GM21825 (cell line): ENCODE results near the gene CCDC69.
"Not testable (repeated sequence)": the region's sequence is repeated elsewhere in the genome, so short reads cannot be mapped to it uniquely, and the experiment has no call there.

Source experiments
- ATAC-seq: cut with Tn5 transposase; IDR thresholded peaks from one replicate; pipeline ENCODE4 v1.9.1; 2021; ENCODE audit warnings: mild to moderate bottlenecking, moderate library complexity; ENCODE audit not compliant: unreplicated experiment

Gene CCDC69

GRCh38 chr5:151248651-151249050 is 24.8 kb upstream of the CCDC69 start:
- ATAC-seq, result no peak

GRCh38 chr5:151245680-151246219 is 21.9 kb upstream of the CCDC69 start:
- ATAC-seq, result no peak

GRCh38 chr5:151244206-151244605 is 20.3 kb upstream of the CCDC69 start:
- no peak for ATAC-seq

- ATAC-seq, result no peak
Measured at GRCh38 chr5:151243564-151243963, 19.7 kb upstream of the CCDC69 start.

GRCh38 chr5:151243127-151243526 is 19.2 kb upstream of the CCDC69 start:
- ATAC-seq, result no peak

GRCh38 chr5:151240924-151241635 is 17.2 kb upstream of the CCDC69 start:
- ATAC-seq, result no peak

GRCh38 chr5:151240268-151240835 is 16.5 kb upstream of the CCDC69 start:
- ATAC-seq, result not testable (repeated sequence)

GRCh38 chr5:151239237-151239861 is 15.5 kb upstream of the CCDC69 start:
- no peak for ATAC-seq

- ATAC-seq, result peak; percentile 64
Measured at GRCh38 chr5:151238303-151238741, 14.4 kb upstream of the CCDC69 start.

- no peak for ATAC-seq
Measured at GRCh38 chr5:151237685-151238084, 13.8 kb upstream of the CCDC69 start.

GRCh38 chr5:151236888-151237287 is 13.0 kb upstream of the CCDC69 start:
- ATAC-seq, result no peak

- not testable (repeated sequence) for ATAC-seq
Measured at GRCh38 chr5:151235239-151235571, 11.3 kb upstream of the CCDC69 start.

GRCh38 chr5:151234476-151235238 is 10.8 kb upstream of the CCDC69 start:
- ATAC-seq, result peak; percentile 55

- peak; percentile 50 for ATAC-seq
Measured at GRCh38 chr5:151233616-151234085, 9.8 kb upstream of the CCDC69 start.

GRCh38 chr5:151231359-151231758 is 7.5 kb upstream of the CCDC69 start:
- no peak for ATAC-seq

- ATAC-seq, result no peak
Measured at GRCh38 chr5:151230048-151230680, 6.3 kb upstream of the CCDC69 start.

- no peak for ATAC-seq
Measured at GRCh38 chr5:151228986-151229385, 5.1 kb upstream of the CCDC69 start.

- ATAC-seq, result no peak
Measured at GRCh38 chr5:151227918-151228447, 4.1 kb upstream of the CCDC69 start.

- ATAC-seq, result no peak
Measured at GRCh38 chr5:151225475-151225874, 1.6 kb upstream of the CCDC69 start.

GRCh38 chr5:151225071-151225470 is 1.2 kb upstream of the CCDC69 start:
- ATAC-seq, result no peak
